Measurements from ENCODE around the gene MYO5A. TPM values are rescaled to one million over a fixed set of nuclear protein-coding genes. Genes with fewer than 3 reads are reported as not detected.

The MYO5A gene
- polyA plus RNA-seq, 3 donors = 6.9 to 33.5 (median 16.6) TPM

GRCh38 chr15:52340093-52340492, 188.6 kb downstream of the MYO5A start:
- Histone ChIP-seq H3K4me3 (replicated peaks in 1 of 3; ENCODE audit: low read depth in 2 of 3, low read length in 3 of 3) (no peak overlapping the region), H3K27me3 (ENCODE audit: control insufficient read depth in 2 of 2, insufficient read depth in 2 of 2, low read length in 2 of 2) (no peaks in the 10 kb centered on the region), H3K79me2 (ENCODE audit: insufficient read depth, low read length) (no peaks in the 10 kb centered on the region), H2AFZ (ENCODE audit: insufficient read depth, low read depth, low read length, poor library complexity, severe bottlenecking) (no peak overlapping the region), H3K4me1 (ENCODE audit: control insufficient read depth in 1 of 2, insufficient read depth in 2 of 2, low read length in 2 of 2) (no peaks in the 10 kb centered on the region), H3K9me3 (replicated peaks in 1 of 2; ENCODE audit: control insufficient read depth in 1 of 2, insufficient read depth in 1 of 2, low read length in 2 of 2) (no peaks in the 10 kb centered on the region), H3K4me2 (replicated peaks; ENCODE audit: extremely low read depth, low read length, poor library complexity, severe bottlenecking) (no peak overlapping the region), H4K20me1 (ENCODE audit: insufficient read depth, low read length) (peaks cover 6% of the 10 kb centered on the region), H3K27ac (ENCODE audit: low read depth in 1 of 2, low read length in 2 of 2) (no peak overlapping the region), H3K36me3 (replicated peaks in 1 of 2; ENCODE audit: control insufficient read depth in 1 of 2, insufficient read depth in 2 of 2, low read length in 2 of 2) (peaks cover 69 to 95% of the 10 kb centered on the region in 2 donors), H3K9ac (ENCODE audit: insufficient read depth, low read length, poor library complexity, severe bottlenecking) (no peak overlapping the region)
- WGBS (ENCODE audit: insufficient coverage) = over 99% methylated on average over 16 of the region's 16 CpGs
- Mint-ChIP-seq H3K27me3 (ENCODE audit: low read depth in 3 of 3) (no peaks in the 10 kb centered on the region), H3K27ac (no peak overlapping the region), H3K4me3 (no peak overlapping the region), H3K9me3 (no peaks in the 10 kb centered on the region), H3K4me1 (no peaks in the 10 kb centered on the region), H3K36me3 (peaks cover 73 to 81% of the 10 kb centered on the region in 2 donors)
- TF ChIP-seq CTCF (IDR thresholded peaks at IDR 0.05) = no peak
- intact Hi-C loops (cut with micrococcal nuclease) = no loop called here
- DNase-seq = no peak

- Mint-ChIP-seq H3K4me1 (no peaks in the 10 kb centered on the region), H3K9me3 (no peaks in the 10 kb centered on the region), H3K27me3 (ENCODE audit: low read depth in 3 of 3) (no peaks in the 10 kb centered on the region), H3K4me3 (no peak overlapping the region), H3K36me3 (peaks cover 74 to 84% of the 10 kb centered on the region in 2 donors), H3K27ac (no peak overlapping the region)
- TF ChIP-seq CTCF (IDR thresholded peaks at IDR 0.05) = no peak
- Histone ChIP-seq H3K79me2 (ENCODE audit: insufficient read depth, low read length) (no peaks in the 10 kb centered on the region), H3K4me3 (replicated peaks in 1 of 3; ENCODE audit: low read depth in 2 of 3, low read length in 3 of 3) (no peak overlapping the region), H2AFZ (ENCODE audit: insufficient read depth, low read depth, low read length, poor library complexity, severe bottlenecking) (no peak overlapping the region), H3K4me2 (replicated peaks; ENCODE audit: extremely low read depth, low read length, poor library complexity, severe bottlenecking) (no peak overlapping the region), H3K4me1 (ENCODE audit: control insufficient read depth in 1 of 2, insufficient read depth in 2 of 2, low read length in 2 of 2) (no peaks in the 10 kb centered on the region), H3K9me3 (replicated peaks in 1 of 2; ENCODE audit: control insufficient read depth in 1 of 2, insufficient read depth in 1 of 2, low read length in 2 of 2) (no peaks in the 10 kb centered on the region), H3K9ac (ENCODE audit: insufficient read depth, low read length, poor library complexity, severe bottlenecking) (no peak overlapping the region), H3K36me3 (replicated peaks in 1 of 2; ENCODE audit: control insufficient read depth in 1 of 2, insufficient read depth in 2 of 2, low read length in 2 of 2) (peaks cover 71 to 95% of the 10 kb centered on the region in 2 donors), H4K20me1 (ENCODE audit: insufficient read depth, low read length) (peaks cover 6% of the 10 kb centered on the region), H3K27me3 (ENCODE audit: control insufficient read depth in 2 of 2, insufficient read depth in 2 of 2, low read length in 2 of 2) (no peaks in the 10 kb centered on the region), H3K27ac (ENCODE audit: low read depth in 1 of 2, low read length in 2 of 2) (no peak overlapping the region)
- no CpG with 5 or more reads among the region's 1 CpG for WGBS (ENCODE audit: insufficient coverage)
- DNase-seq = no peak
- intact Hi-C loops (cut with micrococcal nuclease) = loop anchor here in 1 of 2 donors (10.0 kb wide), 1 partner anchor 396 kb away; no protein-coding TSS in a partner anchor
Measured at GRCh38 chr15:52338891-52339290, 189.8 kb downstream of the MYO5A start.
